GM21717 (cell line): ENCODE data around the gene CEBPE.
"Not testable (repeated sequence)": the region's sequence is repeated elsewhere in the genome, so short reads cannot be mapped to it uniquely, and the experiment has no call there.

ENCODE experiments used
- ATAC-seq: cut with Tn5 transposase; IDR thresholded peaks from one replicate; pipeline ENCODE4 v1.9.1; 2021; ENCODE audit warnings: mild to moderate bottlenecking, moderate library complexity; ENCODE audit not compliant: unreplicated experiment

CEBPE gene

GRCh38 chr14:23123419-23123818, 4.4 kb upstream of the CEBPE start:
- no peak for ATAC-seq

- ATAC-seq, result no peak
Observed at GRCh38 chr14:23122086-23122485, 3.0 kb upstream of the CEBPE start.

- ATAC-seq, result no peak
Observed at GRCh38 chr14:23121361-23121771, 2.3 kb upstream of the CEBPE start.

- ATAC-seq, result no peak
Observed at GRCh38 chr14:23120541-23121251, 1.6 kb upstream of the CEBPE start.

- no peak for ATAC-seq
Observed at GRCh38 chr14:23119363-23120327, 590 bp upstream of the CEBPE start.

GRCh38 chr14:23117371-23118020, 1.6 kb downstream of the CEBPE start:
- ATAC-seq, result no peak

GRCh38 chr14:23115918-23116317, 3.1 kb downstream of the CEBPE start:
- no peak for ATAC-seq

- ATAC-seq, result no peak
Observed at GRCh38 chr14:23115039-23115731, 3.9 kb downstream of the CEBPE start.

- no peak for ATAC-seq
Observed at GRCh38 chr14:23114669-23115038, 4.4 kb downstream of the CEBPE start.

GRCh38 chr14:23114120-23114458, 5.0 kb downstream of the CEBPE start:
- ATAC-seq, result no peak

GRCh38 chr14:23113431-23114119, 5.5 kb downstream of the CEBPE start:
- ATAC-seq, result no peak

- no peak for ATAC-seq
Observed at GRCh38 chr14:23112359-23113178, 6.5 kb downstream of the CEBPE start.

- ATAC-seq, result no peak
Observed at GRCh38 chr14:23110579-23111365, 8.3 kb downstream of the CEBPE start.

- no peak for ATAC-seq
Observed at GRCh38 chr14:23109769-23110168, 9.3 kb downstream of the CEBPE start.

GRCh38 chr14:23108169-23108568, 10.9 kb downstream of the CEBPE start:
- not testable (repeated sequence) for ATAC-seq

- ATAC-seq, result not testable (repeated sequence)
Observed at GRCh38 chr14:23107620-23108019, 11.4 kb downstream of the CEBPE start.

GRCh38 chr14:23106747-23107045, 12.4 kb downstream of the CEBPE start:
- ATAC-seq, result no peak

- ATAC-seq, result no peak
Observed at GRCh38 chr14:23105348-23105824, 13.7 kb downstream of the CEBPE start.
